ENCODE measurements around the gene ASIC4.

ASIC4 gene

DNA sequence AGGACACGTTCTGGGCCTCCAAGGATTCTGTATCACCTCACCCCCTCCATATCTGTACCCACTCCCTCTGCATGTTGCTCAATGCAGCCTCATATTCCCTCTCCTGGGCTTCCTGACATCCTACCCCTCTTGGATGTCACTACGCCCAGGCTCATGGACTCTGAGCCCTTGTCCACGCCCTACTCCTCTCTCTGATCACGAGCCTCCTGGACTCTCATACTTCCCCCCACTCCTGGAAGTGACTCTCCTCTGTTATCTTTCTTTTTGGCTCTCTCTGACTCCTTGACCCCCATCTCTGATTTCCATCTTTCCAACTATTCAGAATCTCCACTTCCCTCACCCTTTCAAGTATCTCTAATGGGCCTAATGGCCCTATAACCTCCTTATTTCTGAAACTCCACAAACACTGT lies 31.7 kb downstream of the ASIC4 start:
- TF ChIP-seq POLR2AphosphoS5 (IDR thresholded peaks at IDR 0.05; ENCODE audit: low read depth) (no peak), GABPA (IDR thresholded peaks at IDR 0.05; ENCODE audit: low read depth) (no peak), SPI1 (IDR thresholded peaks at IDR 0.05; ENCODE audit: borderline replicate concordance, low read depth) (no peak)
- TF ChIP-seq, protein P1, sequence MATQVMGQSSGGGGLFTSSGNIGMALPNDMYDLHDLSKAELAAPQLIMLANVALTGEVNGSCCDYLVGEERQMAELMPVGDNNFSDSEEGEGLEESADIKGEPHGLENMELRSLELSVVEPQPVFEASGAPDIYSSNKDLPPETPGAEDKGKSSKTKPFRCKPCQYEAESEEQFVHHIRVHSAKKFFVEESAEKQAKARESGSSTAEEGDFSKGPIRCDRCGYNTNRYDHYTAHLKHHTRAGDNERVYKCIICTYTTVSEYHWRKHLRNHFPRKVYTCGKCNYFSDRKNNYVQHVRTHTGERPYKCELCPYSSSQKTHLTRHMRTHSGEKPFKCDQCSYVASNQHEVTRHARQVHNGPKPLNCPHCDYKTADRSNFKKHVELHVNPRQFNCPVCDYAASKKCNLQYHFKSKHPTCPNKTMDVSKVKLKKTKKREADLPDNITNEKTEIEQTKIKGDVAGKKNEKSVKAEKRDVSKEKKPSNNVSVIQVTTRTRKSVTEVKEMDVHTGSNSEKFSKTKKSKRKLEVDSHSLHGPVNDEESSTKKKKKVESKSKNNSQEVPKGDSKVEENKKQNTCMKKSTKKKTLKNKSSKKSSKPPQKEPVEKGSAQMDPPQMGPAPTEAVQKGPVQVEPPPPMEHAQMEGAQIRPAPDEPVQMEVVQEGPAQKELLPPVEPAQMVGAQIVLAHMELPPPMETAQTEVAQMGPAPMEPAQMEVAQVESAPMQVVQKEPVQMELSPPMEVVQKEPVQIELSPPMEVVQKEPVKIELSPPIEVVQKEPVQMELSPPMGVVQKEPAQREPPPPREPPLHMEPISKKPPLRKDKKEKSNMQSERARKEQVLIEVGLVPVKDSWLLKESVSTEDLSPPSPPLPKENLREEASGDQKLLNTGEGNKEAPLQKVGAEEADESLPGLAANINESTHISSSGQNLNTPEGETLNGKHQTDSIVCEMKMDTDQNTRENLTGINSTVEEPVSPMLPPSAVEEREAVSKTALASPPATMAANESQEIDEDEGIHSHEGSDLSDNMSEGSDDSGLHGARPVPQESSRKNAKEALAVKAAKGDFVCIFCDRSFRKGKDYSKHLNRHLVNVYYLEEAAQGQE (IDR thresholded peaks at IDR 0.05; ENCODE audit: insufficient replicate concordance, low read depth) = no peak
- TF ChIP-seq, protein P2, sequence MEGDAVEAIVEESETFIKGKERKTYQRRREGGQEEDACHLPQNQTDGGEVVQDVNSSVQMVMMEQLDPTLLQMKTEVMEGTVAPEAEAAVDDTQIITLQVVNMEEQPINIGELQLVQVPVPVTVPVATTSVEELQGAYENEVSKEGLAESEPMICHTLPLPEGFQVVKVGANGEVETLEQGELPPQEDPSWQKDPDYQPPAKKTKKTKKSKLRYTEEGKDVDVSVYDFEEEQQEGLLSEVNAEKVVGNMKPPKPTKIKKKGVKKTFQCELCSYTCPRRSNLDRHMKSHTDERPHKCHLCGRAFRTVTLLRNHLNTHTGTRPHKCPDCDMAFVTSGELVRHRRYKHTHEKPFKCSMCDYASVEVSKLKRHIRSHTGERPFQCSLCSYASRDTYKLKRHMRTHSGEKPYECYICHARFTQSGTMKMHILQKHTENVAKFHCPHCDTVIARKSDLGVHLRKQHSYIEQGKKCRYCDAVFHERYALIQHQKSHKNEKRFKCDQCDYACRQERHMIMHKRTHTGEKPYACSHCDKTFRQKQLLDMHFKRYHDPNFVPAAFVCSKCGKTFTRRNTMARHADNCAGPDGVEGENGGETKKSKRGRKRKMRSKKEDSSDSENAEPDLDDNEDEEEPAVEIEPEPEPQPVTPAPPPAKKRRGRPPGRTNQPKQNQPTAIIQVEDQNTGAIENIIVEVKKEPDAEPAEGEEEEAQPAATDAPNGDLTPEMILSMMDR (IDR thresholded peaks at IDR 0.05; ENCODE audit: insufficient read depth, low read length) = no peak
- no peak for DNase-seq (ENCODE audit: low read depth in 1 of 2, low spot score in 1 of 2)
- H3K27me3 ChIP-seq (ENCODE audit: insufficient read depth, poor library complexity, severe bottlenecking) = peaks cover 29% of the 10 kb centered on the region
- H3K27ac ChIP-seq (replicated peaks) = no peak overlapping the region
- no peak overlapping the region for H3K4me3 ChIP-seq (replicated peaks; ENCODE audit: insufficient read depth, low read length)

- TF ChIP-seq, protein P1 (IDR thresholded peaks at IDR 0.05; ENCODE audit: insufficient replicate concordance, low read depth) = no peak
- no peak for TF ChIP-seq POLR2AphosphoS5 (IDR thresholded peaks at IDR 0.05; ENCODE audit: low read depth)
- no peak for TF ChIP-seq GABPA (IDR thresholded peaks at IDR 0.05; ENCODE audit: low read depth)
- TF ChIP-seq, protein P2 (IDR thresholded peaks at IDR 0.05; ENCODE audit: insufficient read depth, low read length) = no peak
- no peak for TF ChIP-seq SPI1 (IDR thresholded peaks at IDR 0.05; ENCODE audit: borderline replicate concordance, low read depth)
- Histone ChIP-seq H3K27ac (replicated peaks) (no peak overlapping the region), H3K27me3 (ENCODE audit: insufficient read depth, poor library complexity, severe bottlenecking) (peaks cover 36% of the 10 kb centered on the region), H3K4me3 (replicated peaks; ENCODE audit: insufficient read depth, low read length) (no peak overlapping the region)
- DNase-seq (ENCODE audit: low read depth in 1 of 2, low spot score in 1 of 2) = no peak
These were observed 33.3 kb downstream of the ASIC4 start for GRCh38 chr2:219547621-219548020.

DNA sequence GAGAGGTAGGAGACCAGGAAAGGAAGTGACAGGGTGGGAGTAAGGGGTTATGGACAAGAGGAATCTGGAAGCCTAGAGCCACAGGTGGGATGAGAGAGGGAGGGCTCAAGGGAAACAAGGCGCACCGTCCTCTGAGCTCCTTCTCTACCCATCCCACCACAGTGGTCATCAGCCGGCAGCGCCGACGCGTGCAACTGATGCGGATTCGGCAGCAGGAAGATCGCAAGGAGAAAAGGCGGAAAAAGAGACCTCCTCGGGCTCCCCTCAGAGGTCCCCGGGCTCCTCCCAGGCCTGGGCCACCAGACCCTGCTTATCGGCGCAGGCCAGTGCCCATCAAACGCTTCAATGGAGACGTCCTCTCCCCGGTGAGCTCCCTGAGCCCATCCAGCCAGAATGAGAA lies 34.7 kb downstream of the ASIC4 start:
- Histone ChIP-seq H3K27me3 (ENCODE audit: insufficient read depth, poor library complexity, severe bottlenecking) (peaks cover 39% of the 10 kb centered on the region), H3K4me3 (replicated peaks; ENCODE audit: insufficient read depth, low read length) (no peak overlapping the region), H3K27ac (replicated peaks) (no peak overlapping the region)
- TF ChIP-seq, protein P2 (IDR thresholded peaks at IDR 0.05; ENCODE audit: insufficient read depth, low read length) = no peak
- no peak for TF ChIP-seq POLR2AphosphoS5 (IDR thresholded peaks at IDR 0.05; ENCODE audit: low read depth)
- TF ChIP-seq SPI1 (IDR thresholded peaks at IDR 0.05; ENCODE audit: borderline replicate concordance, low read depth) = no peak
- TF ChIP-seq, protein P1 (IDR thresholded peaks at IDR 0.05; ENCODE audit: insufficient replicate concordance, low read depth) = no peak
- no peak for TF ChIP-seq GABPA (IDR thresholded peaks at IDR 0.05; ENCODE audit: low read depth)
- DNase-seq (ENCODE audit: low read depth in 1 of 2, low spot score in 1 of 2) = no peak

Measured in HL-60 (cell line).